Stomach (tissue), 4 donors: ENCODE results near the gene COL25A1.

Source experiments
- CTCF ChIP-seq, 7 experiments: fragments of 450-650 bp in 4 of 7; fragments of 200-600 bp in 3 of 7; sonication (generic) in 3 of 7; IDR thresholded peaks; one replicate each; pipeline ENCODE4 v1.5.1; 2016 to 2019; ENCODE audit warnings: antibody characterized with exemption in 7 of 7, control low read depth in 2 of 7, mild to moderate bottlenecking in 1 of 7
- POLR2A ChIP-seq, 4 donors: fragments of 450-650 bp; IDR thresholded peaks; one replicate each; pipeline ENCODE4 v1.6.1; 2016; ENCODE audit warnings: antibody characterized with exemption in 4 of 4, control low read depth in 2 of 4, mild to moderate bottlenecking in 1 of 4, moderate library complexity in 1 of 4

DNA sequence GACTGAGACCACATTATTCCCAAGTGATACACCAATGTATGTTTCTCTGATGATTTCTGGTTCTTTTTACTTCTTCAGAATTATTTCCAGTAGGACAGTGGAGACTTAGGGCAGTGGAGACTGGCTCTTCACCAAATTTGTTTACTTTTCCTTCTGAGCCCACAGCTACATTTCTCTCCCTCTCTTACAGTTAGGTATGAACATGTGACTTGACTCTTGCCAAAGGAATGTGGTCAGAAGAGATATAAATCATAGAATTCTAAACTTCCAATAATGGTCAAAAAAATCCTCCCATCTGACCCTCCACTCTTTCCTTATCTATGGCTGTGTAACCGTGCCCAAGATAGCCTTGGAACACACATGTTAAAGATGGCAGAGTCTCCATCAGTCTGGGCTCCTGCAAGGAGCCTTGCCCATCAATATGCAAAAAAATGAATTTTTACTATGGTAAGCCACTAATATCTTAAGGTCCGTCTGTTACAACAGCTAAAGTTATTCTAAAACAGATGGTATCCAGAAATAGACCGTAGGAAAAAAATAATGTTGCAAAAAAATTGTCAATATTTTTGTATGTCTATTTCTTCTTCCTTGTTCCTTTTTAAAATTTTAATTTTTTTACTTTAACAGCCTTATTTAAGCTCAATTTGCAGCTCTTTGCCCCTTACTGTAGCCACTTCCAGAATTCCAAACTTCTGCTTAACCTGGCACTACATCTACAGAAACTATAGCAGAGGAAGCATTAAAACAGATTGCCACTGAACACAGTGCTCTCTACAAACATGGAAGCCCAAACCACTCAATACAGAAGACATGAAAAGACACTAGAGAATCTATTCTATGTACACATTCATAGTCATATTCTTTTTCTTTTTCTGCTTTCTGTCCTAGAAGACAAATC lies 260.7 kb downstream of the COL25A1 start:
- TF ChIP-seq POLR2A (IDR thresholded peaks at IDR 0.05) (no peak), CTCF (IDR thresholded peaks at IDR 0.05) (no peak)
